ENCODE results near the gene PTEN.

Gene PTEN

GRCh38 chr10:87925570-87925969 is 62.1 kb downstream of the PTEN start:
- no peaks in the 10 kb centered on the region for H3K4me1 ChIP-seq
- DNase-seq (ENCODE audit: low spot score in 2 of 2), result no peak

GRCh38 chr10:87927091-87927490 is 63.7 kb downstream of the PTEN start:
- Histone ChIP-seq H3K36me3 (replicated peaks) (no peaks in the 10 kb centered on the region; the same call in 1 of the 2 replicates), H3K9me3 (no peaks in the 10 kb centered on the region), H3K4me3 (no peak overlapping the region), H3K27me3 (ENCODE audit: low read depth) (no peaks in the 10 kb centered on the region), H3K4me1 (no peaks in the 10 kb centered on the region)
- no peak for DNase-seq (ENCODE audit: low spot score in 2 of 2)
- in situ Hi-C loops (cut with MboI; ENCODE audit: low sequenced_read_pairs), result no loop called here

More at GRCh38 chr10:87925570-87925969, 62.1 kb downstream of the PTEN start:
- no peaks in the 10 kb centered on the region for H3K9me3 ChIP-seq
- in situ Hi-C loops (cut with MboI; ENCODE audit: low sequenced_read_pairs), result no loop called here
- peaks cover 4% of the 10 kb centered on the region; the same call in 1 of the 2 replicates for H3K36me3 ChIP-seq (replicated peaks)
- H3K27me3 ChIP-seq (ENCODE audit: low read depth), result no peaks in the 10 kb centered on the region
- H3K4me3 ChIP-seq, result no peak overlapping the region

- no peaks in the 10 kb centered on the region; the same call in 1 of the 2 replicates for H3K36me3 ChIP-seq (replicated peaks)
- no peaks in the 10 kb centered on the region for H3K9me3 ChIP-seq
- no peak for DNase-seq (ENCODE audit: low spot score in 2 of 2)
- no peak overlapping the region for H3K4me3 ChIP-seq
- H3K27me3 ChIP-seq (ENCODE audit: low read depth), result no peaks in the 10 kb centered on the region
- in situ Hi-C loops (cut with MboI; ENCODE audit: low sequenced_read_pairs), result no loop called here
- H3K4me1 ChIP-seq, result no peaks in the 10 kb centered on the region
Measured at GRCh38 chr10:87928996-87929395, 65.6 kb downstream of the PTEN start.

GRCh38 chr10:87930141-87930540 is 66.7 kb downstream of the PTEN start:
- Histone ChIP-seq H3K27me3 (ENCODE audit: low read depth) (no peaks in the 10 kb centered on the region), H3K9me3 (no peaks in the 10 kb centered on the region), H3K36me3 (replicated peaks) (no peaks in the 10 kb centered on the region; the same call in 1 of the 2 replicates), H3K4me3 (no peak overlapping the region), H3K4me1 (no peaks in the 10 kb centered on the region; the same call in 1 of the 2 replicates)
- in situ Hi-C loops (cut with MboI; ENCODE audit: low sequenced_read_pairs), result no loop called here
- DNase-seq (ENCODE audit: low spot score in 2 of 2), result no peak

- no peak for DNase-seq (ENCODE audit: low spot score in 2 of 2)
- H3K27me3 ChIP-seq (ENCODE audit: low read depth), result no peaks in the 10 kb centered on the region
- in situ Hi-C loops (cut with MboI; ENCODE audit: low sequenced_read_pairs), result no loop called here
- H3K36me3 ChIP-seq (replicated peaks), result peaks cover under 1% of the 10 kb centered on the region; the same call in 1 of the 2 replicates
- H3K9me3 ChIP-seq, result no peaks in the 10 kb centered on the region
- H3K4me1 ChIP-seq, result peaks cover 4% of the 10 kb centered on the region; the same call in 1 of the 2 replicates
- H3K4me3 ChIP-seq, result no peak overlapping the region
Measured at GRCh38 chr10:87930934-87931835, 67.8 kb downstream of the PTEN start.

GRCh38 chr10:87931836-87932230 is 68.4 kb downstream of the PTEN start:
- peaks cover 6% of the 10 kb centered on the region for H3K4me1 ChIP-seq

GRCh38 chr10:87935290-87936141 is 72.1 kb downstream of the PTEN start:
- no peak overlapping the region for H3K4me3 ChIP-seq
- H3K27me3 ChIP-seq (ENCODE audit: low read depth), result no peaks in the 10 kb centered on the region
- in situ Hi-C loops (cut with MboI; ENCODE audit: low sequenced_read_pairs), result no loop called here

More at GRCh38 chr10:87931836-87932230, 68.4 kb downstream of the PTEN start:
- H3K27me3 ChIP-seq (ENCODE audit: low read depth), result no peaks in the 10 kb centered on the region
- peaks cover 7% of the 10 kb centered on the region for H3K36me3 ChIP-seq (replicated peaks)
- no peak for DNase-seq (ENCODE audit: low spot score in 2 of 2)
- no peaks in the 10 kb centered on the region for H3K9me3 ChIP-seq
- in situ Hi-C loops (cut with MboI; ENCODE audit: low sequenced_read_pairs), result no loop called here
- no peak overlapping the region for H3K4me3 ChIP-seq

GRCh38 chr10:87940210-87940609 is 76.8 kb downstream of the PTEN start:
- H3K4me3 ChIP-seq, result no peak overlapping the region
- no peak for DNase-seq (ENCODE audit: low spot score in 2 of 2)
- no peaks in the 10 kb centered on the region for H3K27me3 ChIP-seq (ENCODE audit: low read depth)
- in situ Hi-C loops (cut with MboI; ENCODE audit: low sequenced_read_pairs), result no loop called here
- H3K4me1 ChIP-seq, result peaks cover 28% of the 10 kb centered on the region
- H3K36me3 ChIP-seq (replicated peaks), result peaks cover 10% of the 10 kb centered on the region
- H3K9me3 ChIP-seq, result no peaks in the 10 kb centered on the region

More at GRCh38 chr10:87935290-87936141, 72.1 kb downstream of the PTEN start:
- no peaks in the 10 kb centered on the region for H3K9me3 ChIP-seq
- H3K4me1 ChIP-seq, result peaks cover 28% of the 10 kb centered on the region
- H3K36me3 ChIP-seq (replicated peaks), result peaks cover 7% of the 10 kb centered on the region
- DNase-seq (ENCODE audit: low spot score in 2 of 2), result no peak

GRCh38 chr10:87942884-87943527 is 79.6 kb downstream of the PTEN start:
- H3K27me3 ChIP-seq (ENCODE audit: low read depth), result no peaks in the 10 kb centered on the region
- peaks cover 3% of the 10 kb centered on the region for H3K36me3 ChIP-seq (replicated peaks)
- no peak overlapping the region for H3K4me3 ChIP-seq
- no peak for DNase-seq (ENCODE audit: low spot score in 2 of 2)
- peaks cover 12% of the 10 kb centered on the region for H3K4me1 ChIP-seq
- no peaks in the 10 kb centered on the region for H3K9me3 ChIP-seq
- in situ Hi-C loops (cut with MboI; ENCODE audit: low sequenced_read_pairs), result no loop called here

- in situ Hi-C loops (cut with MboI; ENCODE audit: low sequenced_read_pairs), result no loop called here
- DNase-seq (ENCODE audit: low spot score in 2 of 2), result no peak
- no peaks in the 10 kb centered on the region for H3K27me3 ChIP-seq (ENCODE audit: low read depth)
- no peak overlapping the region for H3K4me3 ChIP-seq
- peaks cover 3% of the 10 kb centered on the region; the same call in 1 of the 2 replicates for H3K36me3 ChIP-seq (replicated peaks)
- H3K9me3 ChIP-seq, result no peaks in the 10 kb centered on the region
- peaks cover 7% of the 10 kb centered on the region for H3K4me1 ChIP-seq
Measured at GRCh38 chr10:87945984-87946383, 82.6 kb downstream of the PTEN start.

GRCh38 chr10:87952612-87953011 is 89.2 kb downstream of the PTEN start:
- Histone ChIP-seq H3K36me3 (replicated peaks) (no peaks in the 10 kb centered on the region), H3K4me1 (peaks cover 7% of the 10 kb centered on the region), H3K27me3 (ENCODE audit: low read depth) (no peaks in the 10 kb centered on the region), H3K4me3 (no peak overlapping the region), H3K9me3 (no peaks in the 10 kb centered on the region)
- no peak for DNase-seq (ENCODE audit: low spot score in 2 of 2)
- in situ Hi-C loops (cut with MboI; ENCODE audit: low sequenced_read_pairs), result no loop called here

- DNase-seq (ENCODE audit: low spot score in 2 of 2), result no peak
- Histone ChIP-seq H3K27me3 (ENCODE audit: low read depth) (no peaks in the 10 kb centered on the region), H3K36me3 (replicated peaks) (peaks cover 2% of the 10 kb centered on the region; the same call in 1 of the 2 replicates), H3K4me3 (no peak overlapping the region), H3K4me1 (no peaks in the 10 kb centered on the region), H3K9me3 (no peaks in the 10 kb centered on the region)
- in situ Hi-C loops (cut with MboI; ENCODE audit: low sequenced_read_pairs), result no loop called here
Measured at GRCh38 chr10:87956055-87956454, 92.6 kb downstream of the PTEN start.

GRCh38 chr10:87957702-87958101 is 94.3 kb downstream of the PTEN start:
- Histone ChIP-seq H3K9me3 (no peaks in the 10 kb centered on the region), H3K36me3 (replicated peaks) (peaks cover 5% of the 10 kb centered on the region; the same call in 1 of the 2 replicates), H3K27me3 (ENCODE audit: low read depth) (no peaks in the 10 kb centered on the region), H3K4me3 (no peak overlapping the region), H3K4me1 (no peaks in the 10 kb centered on the region)
- in situ Hi-C loops (cut with MboI; ENCODE audit: low sequenced_read_pairs), result no loop called here
- no peak for DNase-seq (ENCODE audit: low spot score in 2 of 2)

Data from HAP-1 (cell line).